ENCODE data around the gene SELENOW. TPM values are rescaled to one million over a fixed set of nuclear protein-coding genes. Genes with fewer than 3 reads are reported as not detected.

Gene SELENOW
- polyA plus RNA-seq, 1 of the 3 experiments (the other 2 are of a cell fraction) = 335 TPM

GRCh38 chr19:47790398-47790814, 11.9 kb downstream of the SELENOW start:
- POLR2A ChIA-PET = no interaction called here
- Histone ChIP-seq H3K79me2 (ENCODE audit: insufficient read depth) (no peaks in the 10 kb centered on the region), H4K20me1 (ENCODE audit: insufficient read depth) (no peaks in the 10 kb centered on the region), H3K4me1 (ENCODE audit: control insufficient read depth in 1 of 2, insufficient read depth in 2 of 2, low read depth in 1 of 2, low read length in 1 of 2) (no peaks in the 10 kb centered on the region), H3K9me2 (no peaks in the 10 kb centered on the region), H3K9ac (no peak overlapping the region), H3K4me3 (ENCODE audit: low read depth in 2 of 2, low read length in 1 of 2) (no peak overlapping the region; a peak in 1 of 4 replicates), H3K27me3 (ENCODE audit: insufficient read depth) (no peaks in the 10 kb centered on the region), H3K9me3 (no peaks in the 10 kb centered on the region), H3F3A (replicated peaks; ENCODE audit: insufficient read depth) (peaks cover 5% of the 10 kb centered on the region), H3K36me3 (replicated peaks in 1 of 2; ENCODE audit: control insufficient read depth in 1 of 2, insufficient read depth in 2 of 2, low read length in 1 of 2) (peaks cover 1 to 2% of the 10 kb centered on the region in 2 experiments), H3K4me2 (no peak overlapping the region), H2AFZ (ENCODE audit: low read depth) (no peak overlapping the region), H3K27ac (ENCODE audit: low read depth in 2 of 2, low read length in 1 of 2) (no peak overlapping the region)
- CTCF ChIA-PET = interaction anchor here (0.6 to 1.8 kb wide), 6 partner anchors 8 to 438 kb away, joined by 3 to 4 read pairs (median 3); no protein-coding TSS in a partner anchor
- DNase-seq = peak; percentile 84
- TF ChIP-seq RXRA (IDR thresholded peaks at IDR 0.05; ENCODE audit: borderline replicate concordance, low read depth) = no peak
- no peak for TF ChIP-seq EZH2phosphoT487 (IDR thresholded peaks at IDR 0.05; ENCODE audit: borderline replicate concordance, low read depth)
- TF ChIP-seq IRF3 (IDR thresholded peaks at IDR 0.05; ENCODE audit: low read depth, low read length) = no peak
- TF ChIP-seq JUND (IDR thresholded peaks at IDR 0.05) = no peak
- no peak for TF ChIP-seq MEF2A (IDR thresholded peaks at IDR 0.05; ENCODE audit: borderline replicate concordance, low read depth)
- TF ChIP-seq GATA2 (CRISPR knock-in tag; IDR thresholded peaks at IDR 0.05) = no peak
- peak; percentile 81 for TF ChIP-seq CTCF (IDR thresholded peaks at IDR 0.05)
- TF ChIP-seq SMC3 (IDR thresholded peaks at IDR 0.05; ENCODE audit: low read depth, low read length) = peak; percentile 27; the same call in 1 of the 2 replicates
- no peak for TF ChIP-seq TAF1 (IDR thresholded peaks at IDR 0.05; ENCODE audit: borderline replicate concordance, low read depth, low read length)
- TF ChIP-seq RFX5 (IDR thresholded peaks at IDR 0.05; ENCODE audit: low read length) = no peak
- no peak for TF ChIP-seq REST (IDR thresholded peaks at IDR 0.05; ENCODE audit: low read depth, low read length)
- no peak for TF ChIP-seq MAX (IDR thresholded peaks at IDR 0.05; ENCODE audit: low read depth)
- peak; percentile 32; the same call in 1 of the 2 replicates for TF ChIP-seq RAD21 (IDR thresholded peaks at IDR 0.05; ENCODE audit: low read length)
- 22% methylated on average over 10 of the region's 10 CpGs for WGBS (ENCODE audit: low lambda C conversion rate)
